ENCODE measurements around the gene KCNK10.

The KCNK10 gene
- long read RNA-seq, partial matches to known transcripts = 0 of 1 reads
- long read RNA-seq, other reads (novel, unspliced or antisense) = 1 of 1 reads

GRCh38 chr14:88323086-88323522 is at the start of gene KCNK10:
KCNK10 (minus strand) TSS chr14:88323269; CDS start chr14:88322798, 471 bp downstream.
- DNase-seq (ENCODE audit: low read depth in 1 of 2, low spot score in 1 of 2) = no peak
- Histone ChIP-seq H3K27me3 (ENCODE audit: insufficient read depth, poor library complexity, severe bottlenecking) (peaks cover 61% of the 10 kb centered on the region), H3K27ac (replicated peaks) (no peak within 1 kb of the TSS), H3K4me3 (replicated peaks; ENCODE audit: insufficient read depth, low read length) (peak within 1 kb of the TSS; percentile 22)
- TF ChIP-seq POLR2AphosphoS5 (IDR thresholded peaks at IDR 0.05; ENCODE audit: low read depth) = no peak
- TF ChIP-seq SPI1 (IDR thresholded peaks at IDR 0.05; ENCODE audit: borderline replicate concordance, low read depth) = no peak
- TF ChIP-seq CTCF (IDR thresholded peaks at IDR 0.05; ENCODE audit: insufficient read depth, low read length) = no peak
- TF ChIP-seq REST (IDR thresholded peaks at IDR 0.05; ENCODE audit: insufficient replicate concordance, low read depth) = no peak
- TF ChIP-seq GABPA (IDR thresholded peaks at IDR 0.05; ENCODE audit: low read depth) = no peak

- DNase-seq (ENCODE audit: low read depth in 1 of 2, low spot score in 1 of 2) = no peak
- Histone ChIP-seq H3K4me3 (replicated peaks; ENCODE audit: insufficient read depth, low read length) (no peak overlapping the region), H3K27me3 (ENCODE audit: insufficient read depth, poor library complexity, severe bottlenecking) (no peaks in the 10 kb centered on the region), H3K27ac (replicated peaks) (no peak overlapping the region)
- no peak for TF ChIP-seq GABPA (IDR thresholded peaks at IDR 0.05; ENCODE audit: low read depth)
Measured at GRCh38 chr14:88369496-88369895, 46.4 kb upstream of the KCNK10 start.

- no peak overlapping the region for H3K4me3 ChIP-seq (replicated peaks; ENCODE audit: insufficient read depth, low read length)
- TF ChIP-seq REST (IDR thresholded peaks at IDR 0.05; ENCODE audit: insufficient replicate concordance, low read depth) = no peak
- TF ChIP-seq SPI1 (IDR thresholded peaks at IDR 0.05; ENCODE audit: borderline replicate concordance, low read depth) = no peak
- no peak for TF ChIP-seq CTCF (IDR thresholded peaks at IDR 0.05; ENCODE audit: insufficient read depth, low read length)
- TF ChIP-seq GABPA (IDR thresholded peaks at IDR 0.05; ENCODE audit: low read depth) = no peak
- no peak for TF ChIP-seq POLR2AphosphoS5 (IDR thresholded peaks at IDR 0.05; ENCODE audit: low read depth)
- no peak overlapping the region for H3K27ac ChIP-seq (replicated peaks)
- DNase-seq (ENCODE audit: low read depth in 1 of 2, low spot score in 1 of 2) = no peak
- H3K27me3 ChIP-seq (ENCODE audit: insufficient read depth, poor library complexity, severe bottlenecking) = no peaks in the 10 kb centered on the region
Measured at GRCh38 chr14:88364710-88365413, 41.8 kb upstream of the KCNK10 start.

- no peaks in the 10 kb centered on the region for H3K27me3 ChIP-seq (ENCODE audit: insufficient read depth, poor library complexity, severe bottlenecking)
- DNase-seq (ENCODE audit: low read depth in 1 of 2, low spot score in 1 of 2) = no peak
- H3K4me3 ChIP-seq (replicated peaks; ENCODE audit: insufficient read depth, low read length) = no peak overlapping the region
- no peak overlapping the region for H3K27ac ChIP-seq (replicated peaks)
- TF ChIP-seq REST (IDR thresholded peaks at IDR 0.05; ENCODE audit: insufficient replicate concordance, low read depth) (no peak), GABPA (IDR thresholded peaks at IDR 0.05; ENCODE audit: low read depth) (no peak), SPI1 (IDR thresholded peaks at IDR 0.05; ENCODE audit: borderline replicate concordance, low read depth) (no peak), CTCF (IDR thresholded peaks at IDR 0.05; ENCODE audit: insufficient read depth, low read length) (no peak), POLR2AphosphoS5 (IDR thresholded peaks at IDR 0.05; ENCODE audit: low read depth) (no peak)
Measured at GRCh38 chr14:88363644-88364043, 40.6 kb upstream of the KCNK10 start.

Data from HL-60 (cell line).